HCT116 (cell line): ENCODE results near the gene SOHLH2. TPM values are rescaled to one million over a fixed set of nuclear protein-coding genes. Genes with fewer than 3 reads are reported as not detected.

ENCODE experiments used
- ATAC-seq: fragments of 200-7000 bp; cut with Tn5 transposase; 2 replicates; pipeline ENCODE4 v1.9.1; 2020; ENCODE audit warnings: mild to moderate bottlenecking, moderate library complexity
- BruUV-seq: library from RNA; stranded (reverse); fragments of 400-500 nt; replicated peaks from 2 replicates; lab custom pipeline; 2021; lab: Mats Ljungman, UMichigan
- CTCF ChIA-PET: fragments of 300-600 bp; sonication (Branson Sonifier 250); formaldehyde crosslinking; loops from one replicate; lab custom pipeline; 2021; ENCODE audit warnings: antibody characterized with exemption; lab: Charles Lee
- POLR2A ChIA-PET: fragments of 300-600, 350-600 bp; sonication (Branson Sonifier 250); formaldehyde crosslinking; loops from one replicate; lab custom pipeline; 2021; ENCODE audit warnings: antibody characterized with exemption; lab: Charles Lee
- RAD21 ChIA-PET, 2 experiments: fragments of 300-600 bp; sonication (Branson Sonifier 250); formaldehyde crosslinking; loops; one replicate each; lab custom pipeline; 2023; ENCODE audit warnings: low total read pairs in 2 of 2; ENCODE audit not compliant: uncharacterized antibody in 2 of 2, unreplicated experiment in 2 of 2, low non-redundant PET in 1 of 2; lab: Charles Lee
- DNase-seq: peaks from one replicate; pipeline ENCODE4 v3.0.0-alpha.2; 2010; ENCODE audit warnings: low read depth, low spot score
- H2AFZ ChIP-seq: fragments of 200-600 bp; shearing (Covaris generic), sonication (generic); 2 replicates; pipeline ENCODE4 v1.6.1; 2017; ENCODE audit warnings: low read depth, mixed run types, mixed read lengths, antibody characterized with exemption, low read length; ENCODE audit not compliant: poor library complexity, severe bottlenecking
- H3K27ac ChIP-seq: 2 replicates; pipeline ENCODE4 v1.5.1; 2012; ENCODE audit warnings: low read depth, low read length
- H3K27me3 ChIP-seq: fragments of 200-600 bp; sonication (generic); 2 replicates; pipeline ENCODE4 v1.6.1; 2016; ENCODE audit warnings: mixed run types, low read length, mixed read lengths; ENCODE audit not compliant: insufficient read depth
- H3K36me3 ChIP-seq, 2 experiments: fragments of 200-500 bp in 1 of 2; fragments of 200-600 bp in 1 of 2; sonication (Bioruptor generic) in 1 of 2; sonication (generic) in 1 of 2; 2 replicates each; pipeline versions ENCODE4 v1.5.1 to v1.6.1; 2014 to 2016; ENCODE audit warnings: low read length in 2 of 2, inconsistent platforms in 1 of 2, mixed read lengths in 1 of 2, mixed run types in 1 of 2; ENCODE audit not compliant: insufficient read depth in 2 of 2, control insufficient read depth in 1 of 2
- H3K4me1 ChIP-seq, 2 experiments: fragments of 200-600 bp in 1 of 2; sonication (generic) in 1 of 2; 2 replicates each; pipeline versions ENCODE4 v1.5.1 to v1.6.1; 2012 to 2017; ENCODE audit warnings: low read length in 2 of 2, inconsistent platforms in 1 of 2, mild to moderate bottlenecking in 1 of 2, mixed read lengths in 1 of 2, mixed run types in 1 of 2, moderate library complexity in 1 of 2; ENCODE audit not compliant: insufficient read depth in 2 of 2, control insufficient read depth in 1 of 2
- H3K4me2 ChIP-seq: fragments of 200-600 bp; sonication (generic); 2 replicates; pipeline ENCODE4 v1.6.1; 2017; ENCODE audit warnings: mixed run types, low read length, mixed read lengths
- H3K4me3 ChIP-seq, 2 experiments: fragments of 200-600 bp in 1 of 2; sonication (generic) in 1 of 2; replicated peaks in 1 of 2; 2 replicates each; pipeline ENCODE4 v1.5.1; 2011 to 2016; ENCODE audit warnings: low read length in 2 of 2, control low read depth in 1 of 2, low read depth in 1 of 2, mild to moderate bottlenecking in 1 of 2, mixed read lengths in 1 of 2, mixed run types in 1 of 2
- H3K79me2 ChIP-seq: fragments of 200-600 bp; sonication (generic); 2 replicates; pipeline ENCODE4 v1.6.1; 2017; ENCODE audit warnings: mild to moderate bottlenecking, mixed run types, low read length, moderate library complexity, mixed read lengths; ENCODE audit not compliant: insufficient read depth
- H3K9ac ChIP-seq: fragments of 200-600 bp; sonication (generic); 2 replicates; pipeline ENCODE4 v1.6.1; 2016; ENCODE audit warnings: low read length, mixed read lengths
- H3K9me2 ChIP-seq: fragments of 200-600 bp; sonication (generic), shearing (Covaris generic); 2 replicates; pipeline ENCODE4 v1.6.1; 2017; ENCODE audit warnings: mixed run types, mild to moderate bottlenecking, moderate library complexity; ENCODE audit not compliant: insufficient read depth
- H3K9me3 ChIP-seq, 2 experiments: fragments of 200-500 bp in 1 of 2; fragments of 200-600 bp in 1 of 2; sonication (Bioruptor generic) in 1 of 2; sonication (generic) in 1 of 2; 2 replicates each; pipeline ENCODE4 v1.6.1; 2014 to 2017; ENCODE audit warnings: low read length in 2 of 2, mixed read lengths in 2 of 2, inconsistent platforms in 1 of 2, low read depth in 1 of 2, mild to moderate bottlenecking in 1 of 2, mixed run types in 1 of 2, moderate library complexity in 1 of 2; ENCODE audit not compliant: control insufficient read depth in 1 of 2, insufficient read depth in 1 of 2
- H4K20me1 ChIP-seq: fragments of 200-600 bp; sonication (generic), shearing (Covaris generic); 2 replicates; pipeline ENCODE4 v1.6.1; 2017; ENCODE audit warnings: mixed run types, mild to moderate bottlenecking, moderate library complexity; ENCODE audit not compliant: insufficient read depth
- CBX3 ChIP-seq: IDR thresholded peaks from 2 replicates; pipeline ENCODE4 v1.6.1; 2012; ENCODE audit warnings: low read depth
- CEBPB ChIP-seq: IDR thresholded peaks from 2 replicates; pipeline ENCODE4 v1.6.1; 2012; ENCODE audit warnings: low read depth
- ELF1 ChIP-seq: IDR thresholded peaks from 2 replicates; pipeline ENCODE4 v1.6.1; 2012; ENCODE audit warnings: low read depth, borderline replicate concordance
- POLR2AphosphoS5 ChIP-seq: IDR thresholded peaks from 2 replicates; pipeline ENCODE4 v1.6.1; 2011; ENCODE audit warnings: mild to moderate bottlenecking, low read depth, low read length, moderate library complexity
- SIN3A ChIP-seq: IDR thresholded peaks from 2 replicates; pipeline ENCODE4 v1.6.1; 2012; ENCODE audit warnings: low read depth
- SP1 ChIP-seq: IDR thresholded peaks from 2 replicates; pipeline ENCODE4 v1.6.1; 2012; ENCODE audit warnings: low read depth
- SRF ChIP-seq: IDR thresholded peaks from 2 replicates; pipeline ENCODE4 v1.6.1; 2012; ENCODE audit warnings: low read depth
- TCF7L2 ChIP-seq: IDR thresholded peaks from 2 replicates; pipeline ENCODE4 v1.7.0; 2011; ENCODE audit warnings: borderline replicate concordance, inconsistent platforms; ENCODE audit not compliant: insufficient read depth, insufficient read length; ENCODE audit errors: extremely low read depth
- ZBTB33 ChIP-seq: IDR thresholded peaks from 2 replicates; pipeline ENCODE4 v1.6.1; 2011; ENCODE audit warnings: mild to moderate bottlenecking, low read length, moderate library complexity; ENCODE audit not compliant: insufficient replicate concordance; ENCODE audit errors: extremely low read depth
- ZFX ChIP-seq: fragments of 450-650 bp; IDR thresholded peaks from 2 replicates; pipeline ENCODE4 v1.6.1; 2017
- intact Hi-C: fragments of 100-400 bp; cut with micrococcal nuclease; formaldehyde crosslinking; loops from 2 replicates; pipeline ENCODE4 v1.10.0; 2022
- total RNA-seq: library from RNA; stranded (reverse); gene quantifications from one replicate; pipeline ENCODE4 v1.2.1, GENCODE V29; 2021; ENCODE audit not compliant: unreplicated experiment

SOHLH2 gene
- total RNA-seq, 1 experiment from 2014 or later = not detected

GRCh38 chr13:36134632-36135031 is 79.7 kb downstream of the SOHLH2 start (continued):
- TF ChIP-seq ELF1 = no peak
- TF ChIP-seq ZBTB33 = no peak
- TF ChIP-seq, all 23 proteins: peak for 0

GRCh38 chr13:36133950-36134626 is 80.3 kb downstream of the SOHLH2 start:
- intact Hi-C loops = no loop called here
- DNase-seq = no peak
- no TSS peak for BruUV-seq
- Histone ChIP-seq H4K20me1 (no peaks in the 10 kb centered on the region), H3K27ac (no peak overlapping the region), H3K36me3 (no peaks in the 10 kb centered on the region), H3K4me1 (no peaks in the 10 kb centered on the region), H3K9me3 (peaks cover 0 to 16% of the 10 kb centered on the region in 2 experiments; a peak in 2 of 4 replicates)
- TF ChIP-seq ZBTB33 (no peak), SRF (no peak), TCF7L2 (no peak), SIN3A (no peak), CEBPB (no peak), CBX3 (no peak), SP1 (no peak), POLR2AphosphoS5 (no peak), ZFX (no peak)
- TF ChIP-seq, all 23 proteins: peak for 0
- Histone ChIP-seq H3K4me3 (no peak overlapping the region), H3K9ac (no peak overlapping the region), H3K27me3 (no peaks in the 10 kb centered on the region), H2AFZ (no peak overlapping the region), H3K79me2 (no peaks in the 10 kb centered on the region), H3K9me2 (no peaks in the 10 kb centered on the region), H3K4me2 (no peak overlapping the region)
- RAD21 ChIA-PET = no interaction called here
- CTCF ChIA-PET = no interaction called here
- POLR2A ChIA-PET = no interaction called here
- no peak for ATAC-seq
